ENCODE results near the gene CFB. TPM values are rescaled to one million over a fixed set of nuclear protein-coding genes. Genes with fewer than 3 reads are reported as not detected.

The CFB gene
- total RNA-seq, 6 experiments from 2014 or later = 0.33 to 1.3 (median 0.81) TPM; not detected in 1

GRCh38 chr6:31952890-31953289 is 7.0 kb downstream of the CFB start:
- TF ChIP-seq CTCF (IDR thresholded peaks at IDR 0.05) = no peak
- Mint-ChIP-seq H3K27me3 (ENCODE audit: insufficient read depth) (peaks cover 5% of the 10 kb centered on the region), H3K27ac (peak overlapping the region; percentile 8), H3K36me3 (ENCODE audit: low read depth) (peaks cover 21% of the 10 kb centered on the region; the same call in 1 of the 2 replicates), H3K4me1 (ENCODE audit: low read depth) (peaks cover 27% of the 10 kb centered on the region), H3K9me3 (no peaks in the 10 kb centered on the region), H3K4me3 (no peak overlapping the region)
- no peak for DNase-seq

- Mint-ChIP-seq H3K27ac (no peak overlapping the region), H3K9me3 (no peaks in the 10 kb centered on the region), H3K4me3 (no peak overlapping the region), H3K4me1 (ENCODE audit: low read depth) (peaks cover 25% of the 10 kb centered on the region), H3K27me3 (ENCODE audit: insufficient read depth) (peaks cover 3% of the 10 kb centered on the region), H3K36me3 (ENCODE audit: low read depth) (peaks cover 21% of the 10 kb centered on the region; the same call in 1 of the 2 replicates)
- no peak for TF ChIP-seq CTCF (IDR thresholded peaks at IDR 0.05)
- no peak for DNase-seq
Observed at GRCh38 chr6:31954511-31954910, 8.6 kb downstream of the CFB start.

GRCh38 chr6:31956796-31957195 is 10.9 kb downstream of the CFB start:
- H3K27ac Mint-ChIP-seq = no peak overlapping the region
- H3K4me3 Mint-ChIP-seq = peak overlapping the region; percentile 100
- no peak for DNase-seq
- H3K27me3 Mint-ChIP-seq (ENCODE audit: insufficient read depth) = peaks cover 5% of the 10 kb centered on the region
- H3K9me3 Mint-ChIP-seq = no peaks in the 10 kb centered on the region
- H3K36me3 Mint-ChIP-seq (ENCODE audit: low read depth) = peaks cover 26% of the 10 kb centered on the region; the same call in 1 of the 2 replicates
- peaks cover 32% of the 10 kb centered on the region for H3K4me1 Mint-ChIP-seq (ENCODE audit: low read depth)
- no peak for TF ChIP-seq CTCF (IDR thresholded peaks at IDR 0.05)

- Mint-ChIP-seq H3K27me3 (ENCODE audit: insufficient read depth) (peaks cover 5% of the 10 kb centered on the region), H3K9me3 (no peaks in the 10 kb centered on the region), H3K4me3 (peak overlapping the region; percentile 100), H3K36me3 (ENCODE audit: low read depth) (peaks cover 28% of the 10 kb centered on the region; the same call in 1 of the 2 replicates), H3K27ac (peak overlapping the region; percentile 94), H3K4me1 (ENCODE audit: low read depth) (peaks cover 32% of the 10 kb centered on the region)
- no peak for TF ChIP-seq CTCF (IDR thresholded peaks at IDR 0.05)
- no peak for DNase-seq
Observed at GRCh38 chr6:31958412-31958740, 12.5 kb downstream of the CFB start.

- H3K27ac Mint-ChIP-seq = peak within 1 kb of the TSS; percentile 94
- no peak for TF ChIP-seq CTCF (IDR thresholded peaks at IDR 0.05)
- H3K4me1 Mint-ChIP-seq (ENCODE audit: low read depth) = peaks cover 32% of the 10 kb centered on the region
- H3K4me3 Mint-ChIP-seq = peak within 1 kb of the TSS; percentile 100
- no peaks in the 10 kb centered on the region for H3K9me3 Mint-ChIP-seq
- peaks cover 5% of the 10 kb centered on the region for H3K27me3 Mint-ChIP-seq (ENCODE audit: insufficient read depth)
- peaks cover 22% of the 10 kb centered on the region; the same call in 1 of the 2 replicates for H3K36me3 Mint-ChIP-seq (ENCODE audit: low read depth)
- peak; percentile 99 for DNase-seq
Observed at GRCh38 chr6:31958741-31959739, 13.1 kb downstream of the CFB start, which contains the start of the genes NELFE and SKIC2. Gene NELFE (minus strand): TSS chr6:31958971. CDS start chr6:31958446, 525 bp downstream. Gene SKIC2 (plus strand): TSS chr6:31959175. CDS start chr6:31959193, 18 bp downstream.

All from HFFc6 (cell line).